ENCODE measurements around the gene SH3BP1. TPM values are rescaled to one million over a fixed set of nuclear protein-coding genes. Genes with fewer than 3 reads are reported as not detected.
A peak's percentile ranks its signal among the peaks of the same experiment; 100 is the strongest.
"Not testable (repeated sequence)": the region's sequence is repeated elsewhere in the genome, so short reads cannot be mapped to it uniquely, and the experiment has no call there.

SH3BP1 gene, protein sequence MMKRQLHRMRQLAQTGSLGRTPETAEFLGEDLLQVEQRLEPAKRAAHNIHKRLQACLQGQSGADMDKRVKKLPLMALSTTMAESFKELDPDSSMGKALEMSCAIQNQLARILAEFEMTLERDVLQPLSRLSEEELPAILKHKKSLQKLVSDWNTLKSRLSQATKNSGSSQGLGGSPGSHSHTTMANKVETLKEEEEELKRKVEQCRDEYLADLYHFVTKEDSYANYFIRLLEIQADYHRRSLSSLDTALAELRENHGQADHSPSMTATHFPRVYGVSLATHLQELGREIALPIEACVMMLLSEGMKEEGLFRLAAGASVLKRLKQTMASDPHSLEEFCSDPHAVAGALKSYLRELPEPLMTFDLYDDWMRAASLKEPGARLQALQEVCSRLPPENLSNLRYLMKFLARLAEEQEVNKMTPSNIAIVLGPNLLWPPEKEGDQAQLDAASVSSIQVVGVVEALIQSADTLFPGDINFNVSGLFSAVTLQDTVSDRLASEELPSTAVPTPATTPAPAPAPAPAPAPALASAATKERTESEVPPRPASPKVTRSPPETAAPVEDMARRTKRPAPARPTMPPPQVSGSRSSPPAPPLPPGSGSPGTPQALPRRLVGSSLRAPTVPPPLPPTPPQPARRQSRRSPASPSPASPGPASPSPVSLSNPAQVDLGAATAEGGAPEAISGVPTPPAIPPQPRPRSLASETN
- total RNA-seq (2021) (35.4 to 39.4 TPM (median 36.6 TPM) in 3 replicates), Bru-seq, nascent RNA (percentile 42 among the genes with signal in this experiment)
- long read RNA-seq, experiment 1, transcript SH3BP1-201 (18 exons, 2,854 nt) = major isoform, 55 of 88 reads
- long read RNA-seq, experiment 1, partial matches to known transcripts = 6 of 88 reads
- long read RNA-seq, experiment 1, other reads (novel, unspliced or antisense) = 27 of 88 reads
- long read RNA-seq, experiment 2, transcript SH3BP1-201 (18 exons, 2,854 nt) = major isoform, 16 of 51 reads
- long read RNA-seq, experiment 2, partial matches to known transcripts = 15 of 51 reads
- long read RNA-seq, experiment 2, other reads (novel, unspliced or antisense) = 20 of 51 reads
- long read RNA-seq, experiment 3, partial matches to known transcripts = 0 of 2 reads
- long read RNA-seq, experiment 3, other reads (novel, unspliced or antisense) = 1 of 2 reads

DNA sequence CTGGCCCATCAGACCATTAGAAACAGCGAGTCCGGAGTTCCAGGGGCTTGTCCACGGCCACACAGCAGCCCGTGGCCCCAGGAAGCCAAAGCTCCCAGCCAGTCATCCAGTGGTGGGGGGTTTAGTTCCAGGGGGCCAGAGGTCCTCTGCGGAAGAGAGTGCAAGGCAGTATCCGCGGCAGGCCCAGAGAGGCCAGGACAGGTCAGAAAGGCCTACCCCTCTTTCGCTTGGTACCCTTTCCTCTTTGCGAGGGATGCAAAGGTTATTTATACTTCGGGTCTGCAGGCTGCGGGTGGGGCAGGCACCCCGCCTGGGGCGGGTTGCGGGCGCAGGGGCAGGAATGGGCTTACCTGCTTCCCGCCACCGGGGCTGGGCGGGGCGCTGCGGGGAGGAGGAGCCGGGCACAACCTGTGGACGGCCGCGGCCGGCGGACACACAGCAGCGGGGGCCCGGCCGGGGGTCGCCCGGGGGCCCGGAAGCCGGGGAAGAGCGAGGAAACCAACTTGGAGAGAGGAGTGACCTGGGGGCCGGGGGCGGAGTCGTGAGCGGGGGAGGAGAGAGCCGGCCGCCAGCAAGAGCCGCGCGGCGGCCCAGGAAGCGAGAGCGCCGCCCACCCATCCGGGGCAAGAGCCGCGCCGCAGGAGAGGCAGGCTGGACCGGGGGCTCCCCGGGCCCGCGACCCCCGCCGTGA, at the start of gene SH3BP1:
Gene SH3BP1 (plus strand): TSS at position 600 of the 691 bp plus-strand sequence. CDS start 119 bp downstream, outside the sequence.
- Mint-ChIP-seq H3K27ac (peak within 1 kb of the TSS; percentile 42), H3K4me3 (peak within 1 kb of the TSS; percentile 82), H3K36me3 (peaks cover 7% of the 10 kb centered on the region), H3K9me3 (no peaks in the 10 kb centered on the region), H3K27me3 (ENCODE audit: low read depth) (no peaks in the 10 kb centered on the region), H3K4me1 (peaks cover 20% of the 10 kb centered on the region)
- DNase-seq (ENCODE audit: low spot score) (peak; percentile 81), ATAC-seq (peak; percentile 53)
- ChIA-PET CTCF (interaction anchor here (1.0 to 4.9 kb wide), 7 partner anchors 20 to 142 kb away, joined by 3 to 161 read pairs (median 4); partner anchors contain the start of genes GGA1 and PDXP), POLR2A (interaction anchor here (0.6 to 1.0 kb wide), 2 partner anchors 102 to 866 kb away, joined by 3 to 5 read pairs; no protein-coding TSS in a partner anchor)
- TF ChIP-seq NFE2L1 (CRISPR knock-in tag; IDR thresholded peaks at IDR 0.05) = no peak
- TF ChIP-seq, protein P1, sequence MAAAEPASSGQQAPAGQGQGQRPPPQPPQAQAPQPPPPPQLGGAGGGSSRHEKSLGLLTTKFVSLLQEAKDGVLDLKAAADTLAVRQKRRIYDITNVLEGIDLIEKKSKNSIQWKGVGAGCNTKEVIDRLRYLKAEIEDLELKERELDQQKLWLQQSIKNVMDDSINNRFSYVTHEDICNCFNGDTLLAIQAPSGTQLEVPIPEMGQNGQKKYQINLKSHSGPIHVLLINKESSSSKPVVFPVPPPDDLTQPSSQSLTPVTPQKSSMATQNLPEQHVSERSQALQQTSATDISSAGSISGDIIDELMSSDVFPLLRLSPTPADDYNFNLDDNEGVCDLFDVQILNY (CRISPR knock-in tag; IDR thresholded peaks at IDR 0.05) = peak; percentile 89
- TF ChIP-seq ZNF423 (CRISPR knock-in tag; IDR thresholded peaks at IDR 0.05) = 0 out of 2 replicates have a peak, but pooled peaks have one; percentile 2
- no peak for TF ChIP-seq GRHL2 (CRISPR knock-in tag; IDR thresholded peaks at IDR 0.05; ENCODE audit: insufficient replicate concordance, severe bottlenecking)
- TF ChIP-seq, protein P2, sequence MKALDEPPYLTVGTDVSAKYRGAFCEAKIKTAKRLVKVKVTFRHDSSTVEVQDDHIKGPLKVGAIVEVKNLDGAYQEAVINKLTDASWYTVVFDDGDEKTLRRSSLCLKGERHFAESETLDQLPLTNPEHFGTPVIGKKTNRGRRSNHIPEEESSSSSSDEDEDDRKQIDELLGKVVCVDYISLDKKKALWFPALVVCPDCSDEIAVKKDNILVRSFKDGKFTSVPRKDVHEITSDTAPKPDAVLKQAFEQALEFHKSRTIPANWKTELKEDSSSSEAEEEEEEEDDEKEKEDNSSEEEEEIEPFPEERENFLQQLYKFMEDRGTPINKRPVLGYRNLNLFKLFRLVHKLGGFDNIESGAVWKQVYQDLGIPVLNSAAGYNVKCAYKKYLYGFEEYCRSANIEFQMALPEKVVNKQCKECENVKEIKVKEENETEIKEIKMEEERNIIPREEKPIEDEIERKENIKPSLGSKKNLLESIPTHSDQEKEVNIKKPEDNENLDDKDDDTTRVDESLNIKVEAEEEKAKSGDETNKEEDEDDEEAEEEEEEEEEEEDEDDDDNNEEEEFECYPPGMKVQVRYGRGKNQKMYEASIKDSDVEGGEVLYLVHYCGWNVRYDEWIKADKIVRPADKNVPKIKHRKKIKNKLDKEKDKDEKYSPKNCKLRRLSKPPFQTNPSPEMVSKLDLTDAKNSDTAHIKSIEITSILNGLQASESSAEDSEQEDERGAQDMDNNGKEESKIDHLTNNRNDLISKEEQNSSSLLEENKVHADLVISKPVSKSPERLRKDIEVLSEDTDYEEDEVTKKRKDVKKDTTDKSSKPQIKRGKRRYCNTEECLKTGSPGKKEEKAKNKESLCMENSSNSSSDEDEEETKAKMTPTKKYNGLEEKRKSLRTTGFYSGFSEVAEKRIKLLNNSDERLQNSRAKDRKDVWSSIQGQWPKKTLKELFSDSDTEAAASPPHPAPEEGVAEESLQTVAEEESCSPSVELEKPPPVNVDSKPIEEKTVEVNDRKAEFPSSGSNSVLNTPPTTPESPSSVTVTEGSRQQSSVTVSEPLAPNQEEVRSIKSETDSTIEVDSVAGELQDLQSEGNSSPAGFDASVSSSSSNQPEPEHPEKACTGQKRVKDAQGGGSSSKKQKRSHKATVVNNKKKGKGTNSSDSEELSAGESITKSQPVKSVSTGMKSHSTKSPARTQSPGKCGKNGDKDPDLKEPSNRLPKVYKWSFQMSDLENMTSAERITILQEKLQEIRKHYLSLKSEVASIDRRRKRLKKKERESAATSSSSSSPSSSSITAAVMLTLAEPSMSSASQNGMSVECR (CRISPR knock-in tag; IDR thresholded peaks at IDR 0.05; ENCODE audit: borderline replicate concordance) = peak; percentile 26; the same call in 1 of the 2 replicates
- TF ChIP-seq, protein P3, sequence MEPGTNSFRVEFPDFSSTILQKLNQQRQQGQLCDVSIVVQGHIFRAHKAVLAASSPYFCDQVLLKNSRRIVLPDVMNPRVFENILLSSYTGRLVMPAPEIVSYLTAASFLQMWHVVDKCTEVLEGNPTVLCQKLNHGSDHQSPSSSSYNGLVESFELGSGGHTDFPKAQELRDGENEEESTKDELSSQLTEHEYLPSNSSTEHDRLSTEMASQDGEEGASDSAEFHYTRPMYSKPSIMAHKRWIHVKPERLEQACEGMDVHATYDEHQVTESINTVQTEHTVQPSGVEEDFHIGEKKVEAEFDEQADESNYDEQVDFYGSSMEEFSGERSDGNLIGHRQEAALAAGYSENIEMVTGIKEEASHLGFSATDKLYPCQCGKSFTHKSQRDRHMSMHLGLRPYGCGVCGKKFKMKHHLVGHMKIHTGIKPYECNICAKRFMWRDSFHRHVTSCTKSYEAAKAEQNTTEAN (CRISPR knock-in tag; IDR thresholded peaks at IDR 0.05) = 0 out of 2 replicates have a peak, but pooled peaks have one; percentile 49
- no peak for TF ChIP-seq SOX15 (CRISPR knock-in tag; IDR thresholded peaks at IDR 0.05)
- TF ChIP-seq SMAD4 (CRISPR knock-in tag; IDR thresholded peaks at IDR 0.05) = no peak
- TF ChIP-seq SP1 (CRISPR knock-in tag; conservative IDR thresholded peaks at IDR 0.05) = 0 out of 2 replicates have a peak, but pooled peaks have one; percentile 23

DNA sequence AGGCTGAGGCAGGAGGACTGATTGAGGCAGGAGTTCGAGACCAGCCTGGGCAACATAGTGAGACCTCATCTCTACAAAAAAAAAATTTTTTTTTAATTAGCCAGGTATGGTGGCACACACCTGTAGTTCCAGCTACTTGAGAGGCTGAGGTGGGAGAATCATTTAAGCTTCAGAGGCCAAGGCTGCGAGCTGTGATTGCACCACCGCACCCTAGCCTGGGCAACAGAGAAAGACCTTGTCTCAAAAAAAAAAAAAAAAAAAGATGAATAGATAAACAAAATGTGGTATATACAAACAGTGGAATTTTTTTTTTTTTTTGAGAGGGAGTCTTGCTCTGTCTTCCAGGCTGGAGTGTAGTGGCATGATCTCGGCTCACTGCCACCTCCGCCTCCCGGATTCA, 48.4 kb upstream of the SH3BP1 start:
- H3K27me3 Mint-ChIP-seq (ENCODE audit: low read depth); H3K27ac Mint-ChIP-seq; POLR2A ChIA-PET; ATAC-seq; H3K4me1 Mint-ChIP-seq; H3K4me3 Mint-ChIP-seq; H3K36me3 Mint-ChIP-seq; H3K9me3 Mint-ChIP-seq; DNase-seq (ENCODE audit: low spot score): not testable (repeated sequence)
- CTCF ChIA-PET = interaction anchor here (0.8 to 5.1 kb wide), 9 partner anchors 9 to 119 kb away, joined by 4 to 99 read pairs (median 22); partner anchors contain the start of gene GGA1

All from WTC11 (cell line).